ENCODE data around the gene DLL1. TPM values are rescaled to one million over a fixed set of nuclear protein-coding genes. Genes with fewer than 3 reads are reported as not detected.

The DLL1 gene
- total RNA-seq, 5 donors from 2014 or later (not counting 1 experiment from before 2014, with no cell fraction given), result 3.3 to 8.6 (median 4.7) TPM

GRCh38 chr6:170293341-170294231 lies 2.7 kb upstream of the DLL1 start:
- no peaks in the 10 kb centered on the region for H3K36me3 Mint-ChIP-seq
- Histone ChIP-seq H3K27ac (ENCODE audit: low read length) (no peak overlapping the region), H3K27me3 (replicated peaks in 1 of 2; ENCODE audit: control insufficient read depth in 2 of 2, extremely low read depth in 1 of 2, insufficient read depth in 2 of 2, low read length in 1 of 2) (peaks cover 19 to 81% of the 10 kb centered on the region in 2 experiments), H3K4me3 (ENCODE audit: control insufficient read depth in 1 of 2, extremely low read depth in 1 of 2, low read length in 1 of 2) (no peak overlapping the region), H3K36me3 (ENCODE audit: control insufficient read depth in 2 of 2, extremely low read depth in 1 of 2, insufficient read depth in 1 of 2, low read length in 1 of 2) (no peaks in the 10 kb centered on the region), H3K9me3 (no peaks in the 10 kb centered on the region), H3K4me1 (ENCODE audit: control insufficient read depth in 1 of 2, extremely low read depth in 1 of 2, insufficient read depth in 2 of 2, low read length in 2 of 2) (peaks cover 31 to 70% of the 10 kb centered on the region in 2 experiments)
- CTCF ChIA-PET, result interaction anchor here in 1 of 2 donors (0.6 kb wide), 1 partner anchor 503 kb away, joined by 3 read pairs; no protein-coding TSS in a partner anchor
- H3K27ac Mint-ChIP-seq, result no peak overlapping the region
- ATAC-seq (replicated peaks in 1 of 4) (no peak), DNase-seq (peak in 1 of 35 experiments; percentile 27)
- H3K4me3 Mint-ChIP-seq, result peak overlapping the region; percentile 1 to 97 (median 60)
- H3K4me1 Mint-ChIP-seq, result peaks cover 40 to 48% (median 42%) of the 10 kb centered on the region in 3 donors
- H3K9me3 Mint-ChIP-seq, result no peaks in the 10 kb centered on the region
- H3K27me3 Mint-ChIP-seq, result peaks cover 21 to 48% of the 10 kb centered on the region in 2 donors
- POLR2A ChIA-PET, result no interaction called here
- WGBS (ENCODE audit: insufficient coverage), result 7% methylated on average over 11 of the region's 23 CpGs

GRCh38 chr6:170292407-170293158 lies 1.7 kb upstream of the DLL1 start:
- Histone ChIP-seq H3K9me3 (no peaks in the 10 kb centered on the region), H3K27ac (ENCODE audit: low read length) (no peak overlapping the region), H3K36me3 (ENCODE audit: control insufficient read depth in 2 of 2, extremely low read depth in 1 of 2, insufficient read depth in 1 of 2, low read length in 1 of 2) (no peaks in the 10 kb centered on the region), H3K4me1 (ENCODE audit: control insufficient read depth in 1 of 2, extremely low read depth in 1 of 2, insufficient read depth in 2 of 2, low read length in 2 of 2) (peaks cover 38 to 77% of the 10 kb centered on the region in 2 experiments), H3K4me3 (ENCODE audit: control insufficient read depth in 1 of 2, extremely low read depth in 1 of 2, low read length in 1 of 2) (peak overlapping the region; percentile 40 to 62), H3K27me3 (replicated peaks in 1 of 2; ENCODE audit: control insufficient read depth in 2 of 2, extremely low read depth in 1 of 2, insufficient read depth in 2 of 2, low read length in 1 of 2) (peaks cover 13 to 85% of the 10 kb centered on the region in 2 experiments)
- ChIA-PET CTCF (interaction anchor here (0.6 to 2.1 kb wide), 5 partner anchors 11 to 1583 kb away, joined by 3 to 6 read pairs (median 3); no protein-coding TSS in a partner anchor), POLR2A (interaction anchor here in 1 of 2 donors (0.6 kb wide), 1 partner anchor 14 kb away, joined by 3 read pairs; no protein-coding TSS in a partner anchor)
- DNase-seq (peak in 1 of 35 experiments; percentile 40), ATAC-seq (replicated peaks in 1 of 4) (peak in 1 of 4 experiments; percentile 3)
- H3K9me3 Mint-ChIP-seq, result no peaks in the 10 kb centered on the region
- no peaks in the 10 kb centered on the region for H3K36me3 Mint-ChIP-seq
- peaks cover 45 to 52% (median 49%) of the 10 kb centered on the region in 3 donors for H3K4me1 Mint-ChIP-seq
- 11% methylated on average over 11 of the region's 13 CpGs for WGBS (ENCODE audit: insufficient coverage)
- peak overlapping the region; percentile 32 to 52 for H3K27ac Mint-ChIP-seq
- H3K27me3 Mint-ChIP-seq, result peaks cover 19 to 46% of the 10 kb centered on the region in 2 donors
- H3K4me3 Mint-ChIP-seq, result peak overlapping the region; percentile 84 to 97 (median 86)

DNA sequence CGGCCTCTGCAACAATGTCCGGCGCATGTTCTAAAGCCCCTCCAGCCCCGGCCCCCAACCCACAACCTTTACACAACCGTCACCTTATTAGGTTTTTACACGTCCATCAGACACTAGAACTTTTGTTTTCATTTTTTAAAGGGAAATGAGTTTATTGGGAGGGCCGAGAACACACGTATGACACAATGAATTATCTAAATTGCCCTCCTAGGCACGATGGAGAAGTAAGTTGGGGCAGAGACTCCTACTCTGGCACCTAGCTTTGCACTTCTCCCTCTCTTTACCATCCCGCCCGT lies 1.2 kb upstream of the DLL1 start:
- H3K27me3 ChIP-seq (replicated peaks in 1 of 2; ENCODE audit: control insufficient read depth in 2 of 2, extremely low read depth in 1 of 2, insufficient read depth in 2 of 2, low read length in 1 of 2), result peaks cover 12 to 85% of the 10 kb centered on the region in 2 experiments
- CTCF ChIA-PET, result interaction anchor here (0.6 to 2.1 kb wide), 4 partner anchors 11 to 1583 kb away, joined by 3 to 6 read pairs (median 4); no protein-coding TSS in a partner anchor
- H3K27me3 Mint-ChIP-seq, result peaks cover 19 to 42% of the 10 kb centered on the region in 2 donors

DNA sequence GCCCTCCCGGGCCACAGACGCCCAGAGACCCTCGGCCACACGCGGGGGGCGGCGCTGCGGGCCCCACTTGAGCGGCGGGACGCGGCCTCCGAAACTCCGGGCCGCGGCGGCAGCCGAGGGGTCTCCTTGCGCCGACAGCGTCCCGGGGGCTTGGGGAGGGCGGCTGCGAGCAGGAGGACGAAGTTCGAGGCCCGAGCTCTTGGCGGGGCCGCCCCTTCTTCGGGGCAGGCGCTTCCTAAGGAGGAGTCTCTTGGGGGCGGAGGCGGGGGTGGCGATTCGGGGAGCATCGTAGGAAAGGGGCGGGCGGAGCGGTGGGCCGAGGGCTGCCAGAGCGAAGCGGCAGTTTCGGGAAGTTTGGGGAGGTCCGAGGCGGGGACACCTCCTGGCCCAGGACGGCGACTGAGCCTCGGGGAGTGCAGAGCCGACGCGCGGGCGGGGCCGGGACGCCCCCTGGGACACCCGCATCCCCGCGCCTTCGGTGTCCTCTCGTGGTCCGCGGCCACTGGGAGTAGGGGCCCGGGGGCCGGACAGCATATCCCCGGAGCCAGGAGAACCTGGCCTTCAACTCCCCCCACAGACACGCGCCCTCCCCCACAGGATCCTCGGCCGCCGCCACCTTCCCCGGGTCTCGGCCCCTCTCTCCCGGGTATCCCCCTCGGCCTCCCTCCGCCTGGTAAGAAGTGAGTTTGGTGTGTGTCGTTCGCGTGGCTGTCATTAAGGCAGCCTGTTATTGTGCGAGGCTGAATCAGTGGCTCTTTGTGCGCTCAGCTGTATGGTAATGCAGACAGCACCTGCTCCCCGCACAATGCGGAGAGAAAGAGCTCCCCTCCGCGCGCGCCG lies 613 bp upstream of the DLL1 start:
- no peaks in the 10 kb centered on the region for H3K36me3 ChIP-seq (ENCODE audit: control insufficient read depth in 2 of 2, extremely low read depth in 1 of 2, insufficient read depth in 1 of 2, low read length in 1 of 2)
- peaks cover 12 to 85% of the 10 kb centered on the region in 2 experiments for H3K27me3 ChIP-seq (replicated peaks in 1 of 2; ENCODE audit: control insufficient read depth in 2 of 2, extremely low read depth in 1 of 2, insufficient read depth in 2 of 2, low read length in 1 of 2)
- Mint-ChIP-seq H3K27me3 (peaks cover 19 to 47% of the 10 kb centered on the region in 2 donors), H3K4me3 (peak overlapping the region; percentile 84 to 97 (median 90)), H3K27ac (peak overlapping the region in 1 of 2 donors; percentile 44), H3K4me1 (peaks cover 49 to 51% (median 50%) of the 10 kb centered on the region in 3 donors), H3K9me3 (no peaks in the 10 kb centered on the region), H3K36me3 (no peaks in the 10 kb centered on the region)
- ATAC-seq (replicated peaks in 1 of 4) (peak; percentile 60 to 69 (median 65)), DNase-seq (peak in 20 of 35 experiments; percentile 26 to 70 (median 40))
- ChIA-PET CTCF (interaction anchor here (0.5 to 2.1 kb wide), 4 partner anchors 12 to 1582 kb away, joined by 3 to 6 read pairs (median 5); no protein-coding TSS in a partner anchor), POLR2A (interaction anchor here in 1 of 2 donors (0.7 kb wide), 1 partner anchor 104 kb away, joined by 8 read pairs; no protein-coding TSS in a partner anchor)
- H3K27ac ChIP-seq (ENCODE audit: low read length), result no peak overlapping the region
- under 1% methylated on average over 57 of the region's 87 CpGs for WGBS (ENCODE audit: insufficient coverage)
- peaks cover 42 to 74% of the 10 kb centered on the region in 2 experiments for H3K4me1 ChIP-seq (ENCODE audit: control insufficient read depth in 1 of 2, extremely low read depth in 1 of 2, insufficient read depth in 2 of 2, low read length in 2 of 2)
- H3K9me3 ChIP-seq, result no peaks in the 10 kb centered on the region
- peak overlapping the region; percentile 40 to 62 for H3K4me3 ChIP-seq (ENCODE audit: control insufficient read depth in 1 of 2, extremely low read depth in 1 of 2, low read length in 1 of 2)

More for the DNA sequence above, 1.2 kb upstream of the DLL1 start:
- Mint-ChIP-seq H3K27ac (peak overlapping the region; percentile 44 to 52), H3K4me3 (peak overlapping the region; percentile 84 to 97 (median 86)), H3K4me1 (peaks cover 45 to 48% (median 48%) of the 10 kb centered on the region in 3 donors), H3K9me3 (no peaks in the 10 kb centered on the region), H3K36me3 (no peaks in the 10 kb centered on the region)
- Histone ChIP-seq H3K4me1 (ENCODE audit: control insufficient read depth in 1 of 2, extremely low read depth in 1 of 2, insufficient read depth in 2 of 2, low read length in 2 of 2) (peaks cover 41 to 75% of the 10 kb centered on the region in 2 experiments), H3K9me3 (no peaks in the 10 kb centered on the region), H3K27ac (ENCODE audit: low read length) (no peak overlapping the region), H3K4me3 (ENCODE audit: control insufficient read depth in 1 of 2, extremely low read depth in 1 of 2, low read length in 1 of 2) (peak overlapping the region; percentile 40 to 62), H3K36me3 (ENCODE audit: control insufficient read depth in 2 of 2, extremely low read depth in 1 of 2, insufficient read depth in 1 of 2, low read length in 1 of 2) (no peaks in the 10 kb centered on the region)
- POLR2A ChIA-PET, result no interaction called here
- WGBS (ENCODE audit: insufficient coverage), result no CpG with 5 or more reads among the region's 11 CpGs
- ATAC-seq (replicated peaks in 1 of 4), result peak in 1 of 4 experiments; percentile 6
- DNase-seq, result no peak

GRCh38 chr6:170289951-170290295 lies 955 bp downstream of the DLL1 start:
- H3K4me1 ChIP-seq (ENCODE audit: control insufficient read depth in 1 of 2, extremely low read depth in 1 of 2, insufficient read depth in 2 of 2, low read length in 2 of 2), result peaks cover 31 to 61% of the 10 kb centered on the region in 2 experiments
- H3K9me3 ChIP-seq, result no peaks in the 10 kb centered on the region
- ChIA-PET CTCF (no interaction called here), POLR2A (no interaction called here)
- H3K4me3 ChIP-seq (ENCODE audit: control insufficient read depth in 1 of 2, extremely low read depth in 1 of 2, low read length in 1 of 2), result peak overlapping the region; percentile 75 to 93
- H3K27me3 ChIP-seq (replicated peaks in 1 of 2; ENCODE audit: control insufficient read depth in 2 of 2, extremely low read depth in 1 of 2, insufficient read depth in 2 of 2, low read length in 1 of 2), result peaks cover 9 to 86% of the 10 kb centered on the region in 2 experiments
- Mint-ChIP-seq H3K9me3 (no peaks in the 10 kb centered on the region), H3K4me1 (peaks cover 45 to 52% (median 46%) of the 10 kb centered on the region in 3 donors), H3K27me3 (peaks cover 19 to 47% of the 10 kb centered on the region in 2 donors), H3K27ac (no peak overlapping the region), H3K4me3 (peak overlapping the region; percentile 87 to 97 (median 90)), H3K36me3 (peaks cover 6% of the 10 kb centered on the region)
- WGBS (ENCODE audit: insufficient coverage), result under 1% methylated on average over 41 of the region's 41 CpGs
- ATAC-seq (replicated peaks in 1 of 4) (peak in 2 of 4 experiments; percentile 3 to 5), DNase-seq (peak in 1 of 35 experiments; percentile 21)
- no peaks in the 10 kb centered on the region for H3K36me3 ChIP-seq (ENCODE audit: control insufficient read depth in 2 of 2, extremely low read depth in 1 of 2, insufficient read depth in 1 of 2, low read length in 1 of 2)
- H3K27ac ChIP-seq (ENCODE audit: low read length), result no peak overlapping the region

All from T-cell (primary cell).